ENCODE measurements around the gene COL5A1.

Gene COL5A1

GRCh38 chr9:134881313-134881670 lies 239.7 kb downstream of the COL5A1 start:
- DNase-seq (ENCODE audit: extremely low read depth, low read depth), result no peak
- TF ChIP-seq CTCF (IDR thresholded peaks at IDR 0.05; ENCODE audit: low read depth, low read length), result no peak

GRCh38 chr9:134882204-134882785 lies 240.7 kb downstream of the COL5A1 start:
- TF ChIP-seq CTCF (IDR thresholded peaks at IDR 0.05; ENCODE audit: low read depth, low read length), result no peak
- DNase-seq (ENCODE audit: extremely low read depth, low read depth), result no peak

GRCh38 chr9:134883040-134883782 lies 241.6 kb downstream of the COL5A1 start:
- TF ChIP-seq CTCF (IDR thresholded peaks at IDR 0.05; ENCODE audit: low read depth, low read length), result no peak
- DNase-seq (ENCODE audit: extremely low read depth, low read depth), result no peak

GRCh38 chr9:134884492-134884891 lies 242.9 kb downstream of the COL5A1 start:
- DNase-seq (ENCODE audit: extremely low read depth, low read depth), result no peak
- TF ChIP-seq CTCF (IDR thresholded peaks at IDR 0.05; ENCODE audit: low read depth, low read length), result no peak

- no peak for TF ChIP-seq CTCF (IDR thresholded peaks at IDR 0.05; ENCODE audit: low read depth, low read length)
- DNase-seq (ENCODE audit: extremely low read depth, low read depth), result no peak
Observed at GRCh38 chr9:134885001-134885678, 243.5 kb downstream of the COL5A1 start.

- no peak for TF ChIP-seq CTCF (IDR thresholded peaks at IDR 0.05; ENCODE audit: low read depth, low read length)
- DNase-seq (ENCODE audit: extremely low read depth, low read depth), result no peak
Observed at GRCh38 chr9:134885679-134886412, 244.2 kb downstream of the COL5A1 start.

Data from AG09319 (cell line).